ENCODE measurements around the gene KNTC1.

The KNTC1 gene

DNA sequence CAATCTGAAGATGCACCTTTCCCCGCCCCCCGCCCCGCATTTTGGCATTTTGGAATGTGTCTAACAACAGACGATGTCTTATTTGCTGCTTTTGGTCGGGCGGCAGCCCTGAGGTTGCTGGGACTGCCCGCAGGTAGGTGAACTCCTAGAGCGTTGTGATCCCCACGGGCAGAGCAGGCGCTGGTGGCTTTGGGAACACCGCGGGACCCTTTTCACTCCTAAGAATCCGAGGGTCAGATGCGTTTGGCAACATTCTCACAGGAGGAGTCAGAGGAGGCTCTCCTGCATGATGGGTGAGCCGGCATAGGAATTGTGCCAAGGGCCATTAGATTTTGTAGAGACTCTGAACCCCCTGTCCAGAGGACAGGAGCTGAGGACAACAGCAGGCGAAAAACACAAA is 134.2 kb downstream of the KNTC1 start:
- H3K79me2 ChIP-seq (ENCODE audit: low read length), result no peaks in the 10 kb centered on the region
- no peak overlapping the region for H3K4me2 ChIP-seq (ENCODE audit: low read depth, low read length)
- H3K9me2 ChIP-seq (replicated peaks; ENCODE audit: insufficient read depth, low read length), result no peaks in the 10 kb centered on the region
- no peaks in the 10 kb centered on the region for H3K9me3 ChIP-seq (replicated peaks; ENCODE audit: insufficient read depth, low read length)
- H3K9ac ChIP-seq (ENCODE audit: low read length), result no peak overlapping the region
- H2AFZ ChIP-seq (ENCODE audit: low read length), result no peak overlapping the region
- TF ChIP-seq EZH2phosphoT487 (IDR thresholded peaks at IDR 0.05; ENCODE audit: low read length) (no peak), EZH2 (optimal IDR thresholded peaks at IDR 0.05; ENCODE audit: low read depth, low read length) (no peak)
- TF ChIP-seq, protein P1, sequence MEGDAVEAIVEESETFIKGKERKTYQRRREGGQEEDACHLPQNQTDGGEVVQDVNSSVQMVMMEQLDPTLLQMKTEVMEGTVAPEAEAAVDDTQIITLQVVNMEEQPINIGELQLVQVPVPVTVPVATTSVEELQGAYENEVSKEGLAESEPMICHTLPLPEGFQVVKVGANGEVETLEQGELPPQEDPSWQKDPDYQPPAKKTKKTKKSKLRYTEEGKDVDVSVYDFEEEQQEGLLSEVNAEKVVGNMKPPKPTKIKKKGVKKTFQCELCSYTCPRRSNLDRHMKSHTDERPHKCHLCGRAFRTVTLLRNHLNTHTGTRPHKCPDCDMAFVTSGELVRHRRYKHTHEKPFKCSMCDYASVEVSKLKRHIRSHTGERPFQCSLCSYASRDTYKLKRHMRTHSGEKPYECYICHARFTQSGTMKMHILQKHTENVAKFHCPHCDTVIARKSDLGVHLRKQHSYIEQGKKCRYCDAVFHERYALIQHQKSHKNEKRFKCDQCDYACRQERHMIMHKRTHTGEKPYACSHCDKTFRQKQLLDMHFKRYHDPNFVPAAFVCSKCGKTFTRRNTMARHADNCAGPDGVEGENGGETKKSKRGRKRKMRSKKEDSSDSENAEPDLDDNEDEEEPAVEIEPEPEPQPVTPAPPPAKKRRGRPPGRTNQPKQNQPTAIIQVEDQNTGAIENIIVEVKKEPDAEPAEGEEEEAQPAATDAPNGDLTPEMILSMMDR (IDR thresholded peaks at IDR 0.05; ENCODE audit: low read length), result no peak
- no peaks in the 10 kb centered on the region for H3K4me1 ChIP-seq (ENCODE audit: low read length)
- DNase-seq, result no peak
- no peaks in the 10 kb centered on the region for H3K36me3 ChIP-seq (replicated peaks; ENCODE audit: insufficient read depth, low read length)
- no peak overlapping the region for H3K27ac ChIP-seq (ENCODE audit: low read length)
- H4K20me1 ChIP-seq (ENCODE audit: insufficient read depth, low read length), result no peaks in the 10 kb centered on the region
- no peaks in the 10 kb centered on the region for H3K27me3 ChIP-seq (replicated peaks; ENCODE audit: insufficient read depth, low read length)
- no peaks in the 10 kb centered on the region for H3F3A ChIP-seq (ENCODE audit: insufficient read depth, low read length)
- H3K4me3 ChIP-seq (ENCODE audit: low read length), result no peak overlapping the region

DNA sequence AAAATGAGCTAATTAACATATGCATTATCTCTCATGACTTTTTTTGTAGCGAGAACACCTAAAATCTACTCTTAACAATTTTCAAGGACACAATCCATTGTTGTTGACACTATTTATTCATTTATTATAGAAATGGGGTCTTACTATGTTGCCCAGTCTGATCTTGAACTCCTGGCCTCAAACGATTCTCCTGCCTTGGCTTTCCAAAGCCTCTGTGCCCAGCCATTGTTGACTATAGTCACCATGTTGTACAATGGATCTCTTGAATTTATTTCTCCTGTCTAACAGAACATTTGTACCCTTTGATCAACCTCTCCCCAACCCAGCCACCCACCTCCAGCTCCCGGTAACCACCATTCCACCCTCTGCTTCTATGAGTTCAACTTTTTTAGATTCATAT is 134.9 kb downstream of the KNTC1 start:
- Histone ChIP-seq H3K4me3 (ENCODE audit: low read length) (no peak overlapping the region), H3K9me3 (replicated peaks; ENCODE audit: insufficient read depth, low read length) (no peaks in the 10 kb centered on the region), H3K27me3 (replicated peaks; ENCODE audit: insufficient read depth, low read length) (no peaks in the 10 kb centered on the region), H3K36me3 (replicated peaks; ENCODE audit: insufficient read depth, low read length) (no peaks in the 10 kb centered on the region), H3K4me1 (ENCODE audit: low read length) (no peaks in the 10 kb centered on the region), H3K4me2 (ENCODE audit: low read depth, low read length) (no peak overlapping the region), H3K9me2 (replicated peaks; ENCODE audit: insufficient read depth, low read length) (no peaks in the 10 kb centered on the region), H3K27ac (ENCODE audit: low read length) (no peak overlapping the region), H4K20me1 (ENCODE audit: insufficient read depth, low read length) (no peaks in the 10 kb centered on the region), H3K9ac (ENCODE audit: low read length) (no peak overlapping the region), H3F3A (ENCODE audit: insufficient read depth, low read length) (no peaks in the 10 kb centered on the region), H2AFZ (ENCODE audit: low read length) (no peak overlapping the region), H3K79me2 (ENCODE audit: low read length) (no peaks in the 10 kb centered on the region)
- TF ChIP-seq EZH2phosphoT487 (IDR thresholded peaks at IDR 0.05; ENCODE audit: low read length) (no peak), EZH2 (optimal IDR thresholded peaks at IDR 0.05; ENCODE audit: low read depth, low read length) (no peak)
- TF ChIP-seq, protein P1 (IDR thresholded peaks at IDR 0.05; ENCODE audit: low read length), result no peak
- no peak for DNase-seq

DNA sequence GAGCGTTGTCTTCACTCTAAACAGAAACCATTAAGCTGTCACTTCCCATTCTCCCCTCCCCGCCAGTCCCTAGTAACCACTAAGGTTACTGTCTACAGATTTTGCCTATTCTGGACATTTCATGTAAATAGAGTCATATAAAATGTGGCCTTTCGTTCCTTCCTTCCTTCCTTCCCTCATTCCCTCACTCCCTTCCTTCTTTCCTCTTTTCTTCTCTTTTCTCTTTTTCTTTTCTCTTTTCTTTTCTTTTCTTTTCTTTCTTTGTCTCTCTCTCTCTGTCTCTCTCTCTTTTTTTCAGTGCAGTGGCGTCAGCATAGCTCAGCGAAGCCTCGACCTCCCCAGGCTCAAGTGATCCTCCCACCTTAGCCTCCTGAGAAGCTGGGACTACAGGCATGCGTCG is 138.3 kb downstream of the KNTC1 start:
- no peak overlapping the region for H3K4me3 ChIP-seq (ENCODE audit: low read length)
- no peaks in the 10 kb centered on the region for H3K36me3 ChIP-seq (replicated peaks; ENCODE audit: insufficient read depth, low read length)
- H3K9ac ChIP-seq (ENCODE audit: low read length), result no peak overlapping the region
- H4K20me1 ChIP-seq (ENCODE audit: insufficient read depth, low read length), result no peaks in the 10 kb centered on the region
- no peaks in the 10 kb centered on the region for H3K9me2 ChIP-seq (replicated peaks; ENCODE audit: insufficient read depth, low read length)
- no peaks in the 10 kb centered on the region for H3K9me3 ChIP-seq (replicated peaks; ENCODE audit: insufficient read depth, low read length)
- H2AFZ ChIP-seq (ENCODE audit: low read length), result no peak overlapping the region
- no peaks in the 10 kb centered on the region for H3K79me2 ChIP-seq (ENCODE audit: low read length)
- no peaks in the 10 kb centered on the region for H3F3A ChIP-seq (ENCODE audit: insufficient read depth, low read length)
- no peaks in the 10 kb centered on the region for H3K27me3 ChIP-seq (replicated peaks; ENCODE audit: insufficient read depth, low read length)
- no peak overlapping the region for H3K27ac ChIP-seq (ENCODE audit: low read length)
- DNase-seq, result no peak
- no peaks in the 10 kb centered on the region for H3K4me1 ChIP-seq (ENCODE audit: low read length)
- TF ChIP-seq EZH2phosphoT487 (IDR thresholded peaks at IDR 0.05; ENCODE audit: low read length) (no peak), EZH2 (optimal IDR thresholded peaks at IDR 0.05; ENCODE audit: low read depth, low read length) (no peak)
- TF ChIP-seq, protein P1 (IDR thresholded peaks at IDR 0.05; ENCODE audit: low read length), result no peak
- H3K4me2 ChIP-seq (ENCODE audit: low read depth, low read length), result no peak overlapping the region

All from MM.1S (cell line).